Transverse colon (tissue), 4 donors: ENCODE results near the gene ING1. TPM values are rescaled to one million over a fixed set of nuclear protein-coding genes. Genes with fewer than 3 reads are reported as not detected.

Source experiments
- DNase-seq: peaks from one replicate; pipeline ENCODE4 v3.0.0-alpha.2; 2019
- H3K27ac ChIP-seq, 4 donors: fragments of 200-600 bp; sonication (generic); 2 replicates each; pipeline ENCODE4 v1.5.1; 2016 to 2018; ENCODE audit warnings: inconsistent platforms in 4 of 4
- H3K27me3 ChIP-seq: fragments of 200-600 bp; sonication (generic); 2 replicates; pipeline ENCODE4 v1.5.1; 2017; ENCODE audit warnings: inconsistent platforms
- H3K36me3 ChIP-seq, 4 donors: fragments of 200-600 bp; sonication (generic); 2 replicates each; pipeline ENCODE4 v1.5.1; 2017 to 2019; ENCODE audit warnings: inconsistent platforms in 4 of 4
- H3K4me1 ChIP-seq, 4 donors: fragments of 200-600 bp; sonication (generic); 2 replicates each; pipeline ENCODE4 v1.5.1; 2017 to 2020; ENCODE audit warnings: inconsistent platforms in 4 of 4
- H3K4me3 ChIP-seq, 4 donors: fragments of 200-600 bp; sonication (generic); 1 replicate in 1 of 4; 2 replicates in 3 of 4; pipeline versions ENCODE4 v1.5.1 to v1.6.1; 2017 to 2019; ENCODE audit warnings: inconsistent platforms in 4 of 4
- H3K9me3 ChIP-seq, 2 donors: fragments of 200-600 bp; sonication (generic); 2 replicates each; pipeline ENCODE4 v1.5.1; 2017 to 2019; ENCODE audit warnings: inconsistent platforms in 2 of 2
- EP300 ChIP-seq: sonication (generic); formaldehyde crosslinking; IDR thresholded peaks from one replicate; pipeline ENCODE4 v1.6.1; 2017; ENCODE audit warnings: antibody characterized with exemption, low read depth
- POLR2A ChIP-seq: fragments of 450-650 bp; IDR thresholded peaks from one replicate; pipeline ENCODE4 v1.6.1; 2016; ENCODE audit warnings: antibody characterized with exemption, mild to moderate bottlenecking, moderate library complexity
- POLR2AphosphoS5 ChIP-seq, 3 donors: sonication (generic); formaldehyde crosslinking; IDR thresholded peaks; one replicate each; pipeline ENCODE4 v1.6.1; 2016; ENCODE audit warnings: antibody characterized with exemption in 3 of 3
- WGBS, 2 donors: methylation state at CpG; one replicate each; pipeline ENCODE4 v1.1.5; 2018; ENCODE audit warnings: low coverage in 1 of 2; 5-methylcytosine and 5-hydroxymethylcytosine counted together
- in situ Hi-C, 4 donors: fragments of 200-750 bp; cut with MboI; loops; one replicate each; pipeline versions ENCODE4 v1.15.0 to v1.15.1; 2017; ENCODE audit warnings: low sequenced_read_pairs in 3 of 4, low pct_ligation_motif_present in 1 of 4, low pct_unique_long_range_greater_than_20kb in 1 of 4
- intact Hi-C: fragments of 100-400 bp; cut with DNase I; formaldehyde crosslinking; loops from one replicate; pipeline ENCODE4 v1.15.1; 2023; ENCODE audit warnings: low total_unique reads
- total RNA-seq, 4 donors: library from RNA; depleted of rRNA; stranded (reverse); fragments of >200 nt; gene quantifications; one replicate each; pipeline ENCODE4 v1.1.0, GENCODE V29; 2016
- TF ChIP-seq, protein P1 (sequence below), 5 experiments: fragments of 200-600 bp in 3 of 5; fragments of 450-650 bp in 2 of 5; sonication (generic) in 3 of 5; IDR thresholded peaks; 1 replicate in 2 of 5; 2 replicates in 3 of 5; pipeline ENCODE4 v1.5.1; 2016 to 2017; ENCODE audit warnings: antibody characterized with exemption in 5 of 5, inconsistent platforms in 3 of 5, mild to moderate bottlenecking in 2 of 5, moderate library complexity in 1 of 5

ING1 gene
- total RNA-seq, 4 donors from 2014 or later, result 14.9 to 35.5 (median 25.8) TPM

DNA sequence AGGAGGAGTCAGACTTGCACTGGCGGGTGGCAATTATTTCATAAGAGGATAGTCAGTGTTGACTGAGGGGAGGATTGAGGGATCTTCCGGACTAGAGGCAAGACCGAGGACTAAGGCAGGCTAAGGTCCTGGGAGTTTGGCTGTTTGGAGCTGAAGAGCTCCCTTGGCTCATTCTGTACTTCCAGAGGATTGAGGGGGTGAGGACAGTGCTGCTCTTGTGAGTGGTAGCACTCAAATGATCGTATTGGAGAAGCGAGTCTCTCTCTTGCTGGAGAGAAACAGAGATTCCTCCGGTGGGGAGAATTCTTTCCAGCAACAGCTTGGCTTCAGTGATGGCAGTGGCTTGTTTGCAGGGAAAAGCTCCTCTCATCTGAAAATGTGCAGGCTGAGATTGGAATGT lies 47.1 kb downstream of the ING1 start:
- H3K27me3 ChIP-seq, result no peaks in the 10 kb centered on the region
- no peak overlapping the region for H3K27ac ChIP-seq
- no peaks in the 10 kb centered on the region for H3K36me3 ChIP-seq
- intact Hi-C loops, result no loop called here
- H3K4me1 ChIP-seq, result no peaks in the 10 kb centered on the region
- TF ChIP-seq POLR2AphosphoS5 (IDR thresholded peaks at IDR 0.05) (no peak), POLR2A (no peak), EP300 (no peak)
- TF ChIP-seq, protein P1, sequence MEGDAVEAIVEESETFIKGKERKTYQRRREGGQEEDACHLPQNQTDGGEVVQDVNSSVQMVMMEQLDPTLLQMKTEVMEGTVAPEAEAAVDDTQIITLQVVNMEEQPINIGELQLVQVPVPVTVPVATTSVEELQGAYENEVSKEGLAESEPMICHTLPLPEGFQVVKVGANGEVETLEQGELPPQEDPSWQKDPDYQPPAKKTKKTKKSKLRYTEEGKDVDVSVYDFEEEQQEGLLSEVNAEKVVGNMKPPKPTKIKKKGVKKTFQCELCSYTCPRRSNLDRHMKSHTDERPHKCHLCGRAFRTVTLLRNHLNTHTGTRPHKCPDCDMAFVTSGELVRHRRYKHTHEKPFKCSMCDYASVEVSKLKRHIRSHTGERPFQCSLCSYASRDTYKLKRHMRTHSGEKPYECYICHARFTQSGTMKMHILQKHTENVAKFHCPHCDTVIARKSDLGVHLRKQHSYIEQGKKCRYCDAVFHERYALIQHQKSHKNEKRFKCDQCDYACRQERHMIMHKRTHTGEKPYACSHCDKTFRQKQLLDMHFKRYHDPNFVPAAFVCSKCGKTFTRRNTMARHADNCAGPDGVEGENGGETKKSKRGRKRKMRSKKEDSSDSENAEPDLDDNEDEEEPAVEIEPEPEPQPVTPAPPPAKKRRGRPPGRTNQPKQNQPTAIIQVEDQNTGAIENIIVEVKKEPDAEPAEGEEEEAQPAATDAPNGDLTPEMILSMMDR (IDR thresholded peaks at IDR 0.05), result no peak
- 93% methylated on average over 6 of the region's 6 CpGs; no CpG with 5 or more reads in 1 of the 2 donors for WGBS, 2 donors
- H3K9me3 ChIP-seq, result no peaks in the 10 kb centered on the region
- no peak for DNase-seq
- in situ Hi-C loops, result no loop called here
- H3K4me3 ChIP-seq, result no peak overlapping the region

DNA sequence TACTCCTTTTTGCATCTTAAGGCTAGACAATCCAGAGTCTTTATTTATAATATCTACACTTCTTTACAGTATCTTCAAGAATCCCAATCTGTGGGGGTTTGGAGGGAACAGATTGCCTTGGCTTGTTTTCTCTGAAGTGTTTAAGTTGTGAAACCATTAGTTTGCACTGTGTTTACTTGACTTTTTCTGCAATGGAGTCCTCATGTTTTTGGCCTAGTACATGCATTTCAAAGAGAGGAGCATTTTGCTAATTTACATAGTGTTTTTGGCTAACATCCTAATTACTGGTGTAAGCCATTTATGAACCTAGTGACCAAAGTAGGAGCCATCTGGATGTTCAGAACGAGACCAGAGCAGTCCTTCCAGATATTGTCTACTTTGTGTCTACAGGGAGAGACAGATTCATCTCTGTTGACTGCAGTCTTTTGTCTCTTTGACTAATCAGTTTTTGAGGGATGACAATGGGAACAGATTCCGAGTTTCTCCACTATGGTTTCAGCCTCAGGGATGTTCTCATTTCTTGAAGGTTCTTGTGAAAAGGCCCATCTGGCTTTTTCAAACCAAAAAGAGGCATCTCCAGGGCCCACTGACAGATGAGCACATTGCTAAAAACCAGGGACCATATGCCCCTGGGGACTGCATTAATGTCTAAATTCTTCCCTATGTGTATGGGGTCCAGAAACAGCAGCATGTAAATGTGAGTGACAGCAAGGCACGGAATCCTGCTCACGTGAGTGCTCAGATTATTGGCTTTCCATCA lies 53.4 kb downstream of the ING1 start:
- Histone ChIP-seq H3K4me3 (no peak overlapping the region), H3K36me3 (no peaks in the 10 kb centered on the region), H3K27me3 (no peaks in the 10 kb centered on the region), H3K9me3 (no peaks in the 10 kb centered on the region), H3K4me1 (no peaks in the 10 kb centered on the region), H3K27ac (no peak overlapping the region)
- 38 to 70% methylated on average over 1 to 4 of the region's 4 CpGs for WGBS, 2 donors
- DNase-seq, result no peak
- in situ Hi-C loops, result no loop called here
- TF ChIP-seq EP300, result no peak
- TF ChIP-seq, protein P1 (IDR thresholded peaks at IDR 0.05), result no peak
- no peak for TF ChIP-seq POLR2AphosphoS5 (IDR thresholded peaks at IDR 0.05)
- no peak for TF ChIP-seq POLR2A
- intact Hi-C loops, result no loop called here

DNA sequence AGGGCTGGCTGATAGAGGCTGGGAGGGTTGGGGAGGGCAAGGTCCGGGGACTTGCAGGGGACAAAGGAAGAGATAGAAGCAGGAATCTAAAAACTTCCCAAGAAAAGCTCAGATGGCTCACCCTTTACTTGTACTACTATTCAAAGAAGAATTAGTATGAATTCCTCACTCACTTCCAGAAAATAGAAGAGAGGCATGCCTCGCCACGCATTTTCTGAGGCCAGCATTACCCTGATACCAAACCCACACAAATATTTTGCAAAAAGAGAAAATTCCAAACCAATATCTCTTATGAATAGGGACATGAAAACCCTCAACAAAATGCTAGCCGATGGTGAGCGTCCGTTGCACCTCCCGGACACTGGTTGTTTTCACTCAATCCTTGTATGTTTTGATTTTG lies 54.0 kb downstream of the ING1 start:
- H3K4me1 ChIP-seq, result no peaks in the 10 kb centered on the region
- no peaks in the 10 kb centered on the region for H3K36me3 ChIP-seq
- intact Hi-C loops, result no loop called here
- TF ChIP-seq POLR2A (no peak), EP300 (no peak), POLR2AphosphoS5 (IDR thresholded peaks at IDR 0.05) (no peak)
- TF ChIP-seq, protein P1 (IDR thresholded peaks at IDR 0.05), result no peak
- H3K4me3 ChIP-seq, result no peak overlapping the region
- H3K9me3 ChIP-seq, result no peaks in the 10 kb centered on the region
- DNase-seq, result no peak
- in situ Hi-C loops, result no loop called here
- no peaks in the 10 kb centered on the region for H3K27me3 ChIP-seq
- 91 to 92% methylated on average over 6 to 7 of the region's 7 CpGs for WGBS, 2 donors
- no peak overlapping the region for H3K27ac ChIP-seq

- Histone ChIP-seq H3K27ac (no peak overlapping the region), H3K27me3 (no peaks in the 10 kb centered on the region), H3K4me3 (no peak overlapping the region), H3K4me1 (no peaks in the 10 kb centered on the region), H3K36me3 (no peaks in the 10 kb centered on the region), H3K9me3 (no peaks in the 10 kb centered on the region)
- WGBS, 2 donors, result 66 to 76% methylated on average over 3 of the region's 3 CpGs
- TF ChIP-seq EP300 (no peak), POLR2AphosphoS5 (IDR thresholded peaks at IDR 0.05) (no peak), POLR2A (no peak)
- TF ChIP-seq, protein P1 (IDR thresholded peaks at IDR 0.05), result no peak
- intact Hi-C loops, result no loop called here
- in situ Hi-C loops, result no loop called here
- DNase-seq, result no peak
Measured at GRCh38 chr13:110769097-110769496, 55.6 kb downstream of the ING1 start.
